Thyroid gland (tissue), 4 donors: ENCODE measurements around the gene FARP2.

ENCODE experiments used
- CTCF ChIP-seq, 6 experiments: fragments of 200-600 bp in 3 of 6; fragments of 450-650 bp in 3 of 6; sonication (generic) in 3 of 6; IDR thresholded peaks; one replicate each; pipeline ENCODE4 v1.5.1; 2016 to 2019; ENCODE audit warnings: antibody characterized with exemption in 6 of 6, mild to moderate bottlenecking in 2 of 6, inconsistent platforms in 1 of 6, moderate library complexity in 1 of 6
- POLR2A ChIP-seq, 2 donors: fragments of 450-650 bp; IDR thresholded peaks; one replicate each; pipeline ENCODE4 v1.6.1; 2017; ENCODE audit warnings: antibody characterized with exemption in 2 of 2, mild to moderate bottlenecking in 2 of 2, moderate library complexity in 1 of 2

- TF ChIP-seq CTCF (IDR thresholded peaks at IDR 0.05), result no peak
- no peak for TF ChIP-seq POLR2A (IDR thresholded peaks at IDR 0.05)
These were observed 59.1 kb downstream of the FARP2 start for GRCh38 chr2:241415196-241415595.
